GM18870 (cell line): ENCODE measurements around the gene CD82.
A peak's percentile ranks its signal among the peaks of the same experiment; 100 is the strongest.

Experiments used
- ATAC-seq: cut with Tn5 transposase; IDR thresholded peaks from one replicate; pipeline ENCODE4 v1.9.1; 2021; ENCODE audit warnings: moderate library complexity; ENCODE audit not compliant: unreplicated experiment

Gene CD82

GRCh38 chr11:44565211-44565952, at the start of gene CD82:
CD82 (plus strand) TSS chr11:44565663; CDS start chr11:44594663, 29,000 bp downstream.
- ATAC-seq: peak; percentile 61

GRCh38 chr11:44516688-44517507, 48.6 kb upstream of the CD82 start:
- no peak for ATAC-seq

- ATAC-seq: no peak
Observed at GRCh38 chr11:44517541-44517940, 47.9 kb upstream of the CD82 start.

GRCh38 chr11:44518968-44519550, 46.4 kb upstream of the CD82 start:
- ATAC-seq: no peak

GRCh38 chr11:44519989-44520737, 45.3 kb upstream of the CD82 start:
- ATAC-seq: no peak

- ATAC-seq: no peak
Observed at GRCh38 chr11:44521148-44521547, 44.3 kb upstream of the CD82 start.

GRCh38 chr11:44522294-44522693, 43.2 kb upstream of the CD82 start:
- ATAC-seq: no peak

GRCh38 chr11:44524346-44524745, 41.1 kb upstream of the CD82 start:
- ATAC-seq: no peak

- no peak for ATAC-seq
Observed at GRCh38 chr11:44524751-44525201, 40.7 kb upstream of the CD82 start.

GRCh38 chr11:44525473-44526252, 39.8 kb upstream of the CD82 start:
- no peak for ATAC-seq

- no peak for ATAC-seq
Observed at GRCh38 chr11:44526438-44526837, 39.0 kb upstream of the CD82 start.

- ATAC-seq: no peak
Observed at GRCh38 chr11:44527476-44527875, 38.0 kb upstream of the CD82 start.

GRCh38 chr11:44528103-44528502, 37.4 kb upstream of the CD82 start:
- no peak for ATAC-seq

GRCh38 chr11:44528581-44528980, 36.9 kb upstream of the CD82 start:
- no peak for ATAC-seq

- no peak for ATAC-seq
Observed at GRCh38 chr11:44529895-44530412, 35.5 kb upstream of the CD82 start.

- ATAC-seq: no peak
Observed at GRCh38 chr11:44530413-44531115, 34.9 kb upstream of the CD82 start.

GRCh38 chr11:44531116-44531504, 34.4 kb upstream of the CD82 start:
- ATAC-seq: no peak

GRCh38 chr11:44531636-44532035, 33.8 kb upstream of the CD82 start:
- no peak for ATAC-seq

- ATAC-seq: no peak
Observed at GRCh38 chr11:44532809-44533208, 32.7 kb upstream of the CD82 start.
